HepG2 (cell line): Measurements from ENCODE around the gene RMI2. TPM values are rescaled to one million over a fixed set of nuclear protein-coding genes. Genes with fewer than 3 reads are reported as not detected.

Source experiments
- CCAR2 ChIP-seq: fragments of 200-400 bp; formaldehyde crosslinking; optimal IDR thresholded peaks from 2 replicates; pipeline ENCODE3; 2018; ENCODE audit warnings: low read depth, mild to moderate bottlenecking, low read length, moderate library complexity
- CHD2 ChIP-seq: IDR thresholded peaks from 2 replicates; pipeline ENCODE4 v1.6.1; 2011; ENCODE audit warnings: low read depth, low read length, improper control_type of control experiment
- GFI1 ChIP-seq: sonication (generic); formaldehyde crosslinking; IDR thresholded peaks from 2 replicates; pipeline ENCODE4 v1.5.0; 2020; ENCODE audit warnings: missing genetic modification reagents, mild to moderate bottlenecking, borderline replicate concordance
- KDM4B ChIP-seq: sonication (generic); formaldehyde crosslinking; IDR thresholded peaks from 2 replicates; pipeline ENCODE4 v1.4.0; 2020; ENCODE audit warnings: missing genetic modification reagents
- PCBP2 ChIP-seq: fragments of 200-400 bp; formaldehyde crosslinking; optimal IDR thresholded peaks from 2 replicates; pipeline ENCODE3; 2018; ENCODE audit warnings: low read length, low read depth; ENCODE audit not compliant: poor library complexity, severe bottlenecking
- PHF20 ChIP-seq: sonication (generic); formaldehyde crosslinking; IDR thresholded peaks from 2 replicates; pipeline ENCODE4 v1.5.0; 2020; ENCODE audit warnings: mild to moderate bottlenecking, missing genetic modification reagents
- RFXANK ChIP-seq: IDR thresholded peaks from 2 replicates; pipeline ENCODE4 v1.6.1; 2016
- SALL1 ChIP-seq: sonication (generic); formaldehyde crosslinking; IDR thresholded peaks from 2 replicates; pipeline ENCODE4 v1.8.0; 2022; ENCODE audit warnings: mild to moderate bottlenecking, missing genetic modification reagents
- TEF ChIP-seq: sonication (generic); formaldehyde crosslinking; IDR thresholded peaks from 2 replicates; pipeline ENCODE4 v1.5.0; 2020; ENCODE audit warnings: missing genetic modification reagents
- ZBTB34 ChIP-seq: sonication (generic); formaldehyde crosslinking; IDR thresholded peaks from 2 replicates; pipeline ENCODE4 v1.8.0; 2022; ENCODE audit warnings: mild to moderate bottlenecking, missing genetic modification reagents
- ZNF225 ChIP-seq: sonication (generic); formaldehyde crosslinking; IDR thresholded peaks from 2 replicates; pipeline ENCODE4 v1.4.0; 2020; ENCODE audit warnings: mild to moderate bottlenecking, missing genetic modification reagents
- ZNF280D ChIP-seq: sonication (generic); formaldehyde crosslinking; IDR thresholded peaks from 2 replicates; pipeline ENCODE4 v1.5.1; 2020; ENCODE audit warnings: mild to moderate bottlenecking, missing genetic modification reagents
- ZNF296 ChIP-seq: sonication (generic); formaldehyde crosslinking; conservative IDR thresholded peaks from 2 replicates; pipeline ENCODE4 v1.5.0; 2020; ENCODE audit warnings: mild to moderate bottlenecking, missing genetic modification reagents
- ZNF766 ChIP-seq: sonication (generic); formaldehyde crosslinking; IDR thresholded peaks from 2 replicates; pipeline ENCODE4 v1.5.0; 2020; ENCODE audit warnings: missing genetic modification reagents, borderline replicate concordance
- ZNF788 ChIP-seq: sonication (generic); formaldehyde crosslinking; IDR thresholded peaks from 2 replicates; pipeline ENCODE4 v1.5.0; 2020; ENCODE audit warnings: mild to moderate bottlenecking, missing genetic modification reagents, borderline replicate concordance
- polyA plus RNA-seq, 8 experiments: library from polyadenylated mRNA; depleted of rRNA in 3 of 8; stranded (reverse) in 7 of 8; unstranded in 1 of 8; fragments of >200 nt; fragmentation: Illumina TruSeq in 4 of 8; extraction: Trizol in 4 of 8; gene quantifications; 2 replicates each; pipeline versions ENCODE4 v1.2.1 to v1.2.3, GENCODE V29; 2011 to 2016; ENCODE audit warnings: low read depth in 4 of 8, missing spikeins in 1 of 8, mixed read lengths in 1 of 8; ENCODE audit not compliant: insufficient read depth in 1 of 8
- total RNA-seq, 5 experiments: library from RNA; depleted of rRNA; stranded (reverse); fragments of >200 nt; fragmentation: Illumina TruSeq; extraction: Trizol; gene quantifications; 2 replicates each; pipeline ENCODE4 v1.2.3, GENCODE V29; 2016; ENCODE audit warnings: low read depth in 1 of 5
- TF ChIP-seq, protein P1 (sequence below): sonication (generic); formaldehyde crosslinking; IDR thresholded peaks from 2 replicates; pipeline ENCODE4 v1.9.0; 2021; ENCODE audit warnings: mild to moderate bottlenecking, missing genetic modification reagents
- TF ChIP-seq, protein P2 (sequence below): IDR thresholded peaks from 2 replicates; pipeline ENCODE4 v1.6.1; 2016; ENCODE audit warnings: missing genetic modification reagents, missing compliant biosample characterization

Gene RMI2
- total and polyA plus RNA-seq, 2 of the 13 experiments (the other 11 are each of a cell fraction or from before 2014, with no cell fraction given) = 24.5 to 55.7 TPM

- TF ChIP-seq KDM4B (CRISPR knock-in tag) (peak; percentile 77; the same call in 1 of the 2 replicates), ZNF788 (CRISPR knock-in tag) (peak; percentile 77; the same call in 1 of the 2 replicates), ZNF296 (CRISPR knock-in tag) (no peak), TEF (peak; percentile 91), ZNF766 (CRISPR knock-in tag) (no peak), PCBP2 (no peak), CHD2 (no peak), GFI1 (peak; percentile 46; the same call in 1 of the 2 replicates), RFXANK (CRISPR knock-in tag) (peak; percentile 80; the same call in 1 of the 2 replicates), SALL1 (peak; percentile 95; the same call in 1 of the 2 replicates), ZNF280D (CRISPR knock-in tag) (peak; percentile 71; the same call in 1 of the 2 replicates), PHF20 (CRISPR knock-in tag) (no peak), ZBTB34 (peak; percentile 49; the same call in 1 of the 2 replicates), CCAR2 (no peak), ZNF225 (no peak)
- TF ChIP-seq, protein P1, sequence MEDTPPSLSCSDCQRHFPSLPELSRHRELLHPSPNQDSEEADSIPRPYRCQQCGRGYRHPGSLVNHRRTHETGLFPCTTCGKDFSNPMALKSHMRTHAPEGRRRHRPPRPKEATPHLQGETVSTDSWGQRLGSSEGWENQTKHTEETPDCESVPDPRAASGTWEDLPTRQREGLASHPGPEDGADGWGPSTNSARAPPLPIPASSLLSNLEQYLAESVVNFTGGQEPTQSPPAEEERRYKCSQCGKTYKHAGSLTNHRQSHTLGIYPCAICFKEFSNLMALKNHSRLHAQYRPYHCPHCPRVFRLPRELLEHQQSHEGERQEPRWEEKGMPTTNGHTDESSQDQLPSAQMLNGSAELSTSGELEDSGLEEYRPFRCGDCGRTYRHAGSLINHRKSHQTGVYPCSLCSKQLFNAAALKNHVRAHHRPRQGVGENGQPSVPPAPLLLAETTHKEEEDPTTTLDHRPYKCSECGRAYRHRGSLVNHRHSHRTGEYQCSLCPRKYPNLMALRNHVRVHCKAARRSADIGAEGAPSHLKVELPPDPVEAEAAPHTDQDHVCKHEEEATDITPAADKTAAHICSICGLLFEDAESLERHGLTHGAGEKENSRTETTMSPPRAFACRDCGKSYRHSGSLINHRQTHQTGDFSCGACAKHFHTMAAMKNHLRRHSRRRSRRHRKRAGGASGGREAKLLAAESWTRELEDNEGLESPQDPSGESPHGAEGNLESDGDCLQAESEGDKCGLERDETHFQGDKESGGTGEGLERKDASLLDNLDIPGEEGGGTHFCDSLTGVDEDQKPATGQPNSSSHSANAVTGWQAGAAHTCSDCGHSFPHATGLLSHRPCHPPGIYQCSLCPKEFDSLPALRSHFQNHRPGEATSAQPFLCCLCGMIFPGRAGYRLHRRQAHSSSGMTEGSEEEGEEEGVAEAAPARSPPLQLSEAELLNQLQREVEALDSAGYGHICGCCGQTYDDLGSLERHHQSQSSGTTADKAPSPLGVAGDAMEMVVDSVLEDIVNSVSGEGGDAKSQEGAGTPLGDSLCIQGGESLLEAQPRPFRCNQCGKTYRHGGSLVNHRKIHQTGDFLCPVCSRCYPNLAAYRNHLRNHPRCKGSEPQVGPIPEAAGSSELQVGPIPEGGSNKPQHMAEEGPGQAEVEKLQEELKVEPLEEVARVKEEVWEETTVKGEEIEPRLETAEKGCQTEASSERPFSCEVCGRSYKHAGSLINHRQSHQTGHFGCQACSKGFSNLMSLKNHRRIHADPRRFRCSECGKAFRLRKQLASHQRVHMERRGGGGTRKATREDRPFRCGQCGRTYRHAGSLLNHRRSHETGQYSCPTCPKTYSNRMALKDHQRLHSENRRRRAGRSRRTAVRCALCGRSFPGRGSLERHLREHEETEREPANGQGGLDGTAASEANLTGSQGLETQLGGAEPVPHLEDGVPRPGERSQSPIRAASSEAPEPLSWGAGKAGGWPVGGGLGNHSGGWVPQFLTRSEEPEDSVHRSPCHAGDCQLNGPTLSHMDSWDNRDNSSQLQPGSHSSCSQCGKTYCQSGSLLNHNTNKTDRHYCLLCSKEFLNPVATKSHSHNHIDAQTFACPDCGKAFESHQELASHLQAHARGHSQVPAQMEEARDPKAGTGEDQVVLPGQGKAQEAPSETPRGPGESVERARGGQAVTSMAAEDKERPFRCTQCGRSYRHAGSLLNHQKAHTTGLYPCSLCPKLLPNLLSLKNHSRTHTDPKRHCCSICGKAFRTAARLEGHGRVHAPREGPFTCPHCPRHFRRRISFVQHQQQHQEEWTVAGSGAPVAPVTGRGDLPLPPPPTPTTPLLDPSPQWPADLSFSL = peak; percentile 22; the same call in 1 of the 2 replicates
- TF ChIP-seq, protein P2, sequence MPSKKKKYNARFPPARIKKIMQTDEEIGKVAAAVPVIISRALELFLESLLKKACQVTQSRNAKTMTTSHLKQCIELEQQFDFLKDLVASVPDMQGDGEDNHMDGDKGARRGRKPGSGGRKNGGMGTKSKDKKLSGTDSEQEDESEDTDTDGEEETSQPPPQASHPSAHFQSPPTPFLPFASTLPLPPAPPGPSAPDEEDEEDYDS (CRISPR knock-in tag) = peak; percentile 67; the same call in 1 of the 2 replicates
These were observed 38.1 kb upstream of the RMI2 start (continued) for GRCh38 chr16:11306997-11307638.
